Thyroid gland (tissue), 4 donors: ENCODE results near the gene CD226.

Experiments
- POLR2A ChIP-seq, 2 donors: fragments of 450-650 bp; IDR thresholded peaks; one replicate each; pipeline ENCODE4 v1.6.1; 2017; ENCODE audit warnings: antibody characterized with exemption in 2 of 2, mild to moderate bottlenecking in 2 of 2, moderate library complexity in 1 of 2
- TF ChIP-seq, protein P1 (sequence below), 6 experiments: fragments of 200-600 bp in 3 of 6; fragments of 450-650 bp in 3 of 6; sonication (generic) in 3 of 6; IDR thresholded peaks; one replicate each; pipeline ENCODE4 v1.5.1; 2016 to 2019; ENCODE audit warnings: antibody characterized with exemption in 6 of 6, mild to moderate bottlenecking in 2 of 6, inconsistent platforms in 1 of 6, moderate library complexity in 1 of 6

DNA sequence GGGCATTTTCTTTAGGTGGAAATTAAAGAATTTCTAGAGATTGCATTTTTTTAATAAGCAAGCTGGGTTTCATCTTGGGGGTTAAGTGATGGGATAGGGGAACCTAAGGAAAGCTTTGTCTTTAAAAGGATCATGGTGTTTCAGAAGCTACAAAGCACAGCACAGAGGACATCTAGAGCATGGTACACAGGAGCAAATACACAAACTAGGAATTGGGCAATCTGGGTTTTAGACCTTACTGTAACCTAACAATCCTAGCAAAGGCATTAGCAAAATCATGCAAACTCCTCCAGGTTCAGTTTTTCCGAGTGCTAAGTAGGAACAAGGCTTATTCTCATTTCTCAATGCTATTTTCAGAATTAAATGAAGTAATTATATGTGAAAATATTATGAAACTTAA lies 134.1 kb downstream of the CD226 start:
- TF ChIP-seq, protein P1, sequence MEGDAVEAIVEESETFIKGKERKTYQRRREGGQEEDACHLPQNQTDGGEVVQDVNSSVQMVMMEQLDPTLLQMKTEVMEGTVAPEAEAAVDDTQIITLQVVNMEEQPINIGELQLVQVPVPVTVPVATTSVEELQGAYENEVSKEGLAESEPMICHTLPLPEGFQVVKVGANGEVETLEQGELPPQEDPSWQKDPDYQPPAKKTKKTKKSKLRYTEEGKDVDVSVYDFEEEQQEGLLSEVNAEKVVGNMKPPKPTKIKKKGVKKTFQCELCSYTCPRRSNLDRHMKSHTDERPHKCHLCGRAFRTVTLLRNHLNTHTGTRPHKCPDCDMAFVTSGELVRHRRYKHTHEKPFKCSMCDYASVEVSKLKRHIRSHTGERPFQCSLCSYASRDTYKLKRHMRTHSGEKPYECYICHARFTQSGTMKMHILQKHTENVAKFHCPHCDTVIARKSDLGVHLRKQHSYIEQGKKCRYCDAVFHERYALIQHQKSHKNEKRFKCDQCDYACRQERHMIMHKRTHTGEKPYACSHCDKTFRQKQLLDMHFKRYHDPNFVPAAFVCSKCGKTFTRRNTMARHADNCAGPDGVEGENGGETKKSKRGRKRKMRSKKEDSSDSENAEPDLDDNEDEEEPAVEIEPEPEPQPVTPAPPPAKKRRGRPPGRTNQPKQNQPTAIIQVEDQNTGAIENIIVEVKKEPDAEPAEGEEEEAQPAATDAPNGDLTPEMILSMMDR (IDR thresholded peaks at IDR 0.05): no peak
- TF ChIP-seq POLR2A (IDR thresholded peaks at IDR 0.05): no peak
